GM10847 (cell line): Measurements from ENCODE around the gene BIN2.

Source experiments
- POLR2A ChIP-seq: IDR thresholded peaks from 2 replicates; pipeline ENCODE4 v1.6.1; 2011; ENCODE audit not compliant: insufficient read length; ENCODE audit errors: extremely low read depth

Gene BIN2

GRCh38 chr12:51358496-51358895 is 34.5 kb upstream of the BIN2 start:
- TF ChIP-seq POLR2A = no peak

- TF ChIP-seq POLR2A = no peak
Observed at GRCh38 chr12:51357374-51358047, 33.5 kb upstream of the BIN2 start.

- TF ChIP-seq POLR2A = no peak
Observed at GRCh38 chr12:51351913-51352532, 28.0 kb upstream of the BIN2 start.

- TF ChIP-seq POLR2A = no peak
Observed at GRCh38 chr12:51349026-51349425, 25.1 kb upstream of the BIN2 start.

GRCh38 chr12:51348116-51348515 is 24.1 kb upstream of the BIN2 start:
- no peak for TF ChIP-seq POLR2A

GRCh38 chr12:51346581-51346980 is 22.6 kb upstream of the BIN2 start, which contains the start of gene CELA1:
TSS of gene CELA1 (minus strand) at chr12:51346679. CDS start at chr12:51346638, 41 bp downstream.
- TF ChIP-seq POLR2A = no peak

- TF ChIP-seq POLR2A = no peak
Observed at GRCh38 chr12:51345681-51346080, 21.7 kb upstream of the BIN2 start.

GRCh38 chr12:51343201-51343600 is 19.2 kb upstream of the BIN2 start:
- no peak for TF ChIP-seq POLR2A

- no peak for TF ChIP-seq POLR2A
Observed at GRCh38 chr12:51342416-51342815, 18.4 kb upstream of the BIN2 start.

GRCh38 chr12:51341251-51342007 is 17.5 kb upstream of the BIN2 start:
- TF ChIP-seq POLR2A = no peak

GRCh38 chr12:51339750-51340149 is 15.8 kb upstream of the BIN2 start:
- TF ChIP-seq POLR2A = no peak

GRCh38 chr12:51335931-51336330 is 12.0 kb upstream of the BIN2 start:
- TF ChIP-seq POLR2A = no peak

GRCh38 chr12:51334764-51335163 is 10.8 kb upstream of the BIN2 start:
- TF ChIP-seq POLR2A = no peak

GRCh38 chr12:51333536-51333935 is 9.6 kb upstream of the BIN2 start:
- no peak for TF ChIP-seq POLR2A

GRCh38 chr12:51330186-51330585 is 6.2 kb upstream of the BIN2 start:
- TF ChIP-seq POLR2A = no peak

GRCh38 chr12:51329742-51330141 is 5.8 kb upstream of the BIN2 start:
- no peak for TF ChIP-seq POLR2A
